K562 (cell line): ENCODE measurements around the gene HSD17B1. TPM values are rescaled to one million over a fixed set of nuclear protein-coding genes. Genes with fewer than 3 reads are reported as not detected.

Experiments
- BDP1 ChIP-seq: IDR thresholded peaks from 3 replicates; pipeline ENCODE4 v1.6.1; 2011; ENCODE audit not compliant: insufficient read length, insufficient read depth
- CBFA2T3 ChIP-seq: fragments of 450-650 bp; IDR thresholded peaks from 2 replicates; pipeline ENCODE4 v1.6.1; 2017
- EGR1 ChIP-seq: fragments of 450-650 bp; conservative IDR thresholded peaks from 2 replicates; pipeline ENCODE4 v1.6.1; 2017; ENCODE audit warnings: mild to moderate bottlenecking
- HNRNPL ChIP-seq: fragments of 200-400 bp; formaldehyde crosslinking; IDR thresholded peaks from 2 replicates; pipeline ENCODE4 v1.6.1; 2017; ENCODE audit warnings: low read depth, mild to moderate bottlenecking, low read length
- KLF6 ChIP-seq: fragments of 250-450 bp; sonication (Bioruptor Pico); IDR thresholded peaks from 2 replicates; pipeline ENCODE4 v1.4.0; 2020; ENCODE audit warnings: mild to moderate bottlenecking, moderate library complexity, borderline replicate concordance
- MCM2 ChIP-seq: fragments of 450-650 bp; IDR thresholded peaks from 2 replicates; pipeline ENCODE4 v1.6.1; 2017; ENCODE audit warnings: low read depth, mild to moderate bottlenecking
- MXI1 ChIP-seq: IDR thresholded peaks from 2 replicates; pipeline ENCODE4 v1.6.1; 2011; ENCODE audit warnings: low read depth, mild to moderate bottlenecking, improper control_type of control experiment, low read length
- MYNN ChIP-seq, 2 experiments: sonication (generic); formaldehyde crosslinking in 1 of 2; IDR thresholded peaks; 2 replicates each; pipeline versions ENCODE4 v1.5.0 to v1.6.1; 2016 to 2020; ENCODE audit warnings: antibody characterized with exemption in 1 of 2, missing genetic modification reagents in 1 of 2
- NCOA1 ChIP-seq: fragments of 450-650 bp; IDR thresholded peaks from 2 replicates; pipeline ENCODE4 v1.6.1; 2016; ENCODE audit warnings: low read depth
- PHF20 ChIP-seq: fragments of 450-650 bp; IDR thresholded peaks from 2 replicates; pipeline ENCODE4 v1.6.1; 2018; ENCODE audit not compliant: partially characterized antibody
- PML ChIP-seq: IDR thresholded peaks from 2 replicates; pipeline ENCODE4 v1.6.1; 2012; ENCODE audit warnings: low read length, inconsistent platforms
- STAT5A ChIP-seq: IDR thresholded peaks from 2 replicates; pipeline ENCODE4 v1.6.1; 2012; ENCODE audit warnings: low read length, inconsistent platforms, borderline replicate concordance
- TAL1 ChIP-seq: fragments of 450-650 bp; IDR thresholded peaks from 2 replicates; pipeline ENCODE4 v1.6.1; 2016; ENCODE audit warnings: mild to moderate bottlenecking
- TEAD1 ChIP-seq, 2 experiments: fragments of 450-650 bp in 1 of 2; sonication (generic) in 1 of 2; formaldehyde crosslinking; IDR thresholded peaks; 2 replicates each; pipeline versions ENCODE4 v1.4.0 to v1.8.0; 2020 to 2022; ENCODE audit warnings: mild to moderate bottlenecking in 2 of 2, missing genetic modification reagents in 1 of 2
- U2AF2 ChIP-seq: fragments of 200-400 bp; formaldehyde crosslinking; optimal IDR thresholded peaks from 2 replicates; pipeline ENCODE3; 2017; ENCODE audit warnings: low read depth, mild to moderate bottlenecking, low read length
- ZKSCAN1 ChIP-seq: fragments of 150-350 bp; IDR thresholded peaks from 2 replicates; pipeline ENCODE4 v1.6.1; 2016; ENCODE audit warnings: low read depth, low read length
- ZNF143 ChIP-seq: sonication (generic); formaldehyde crosslinking; IDR thresholded peaks from 2 replicates; pipeline ENCODE4 v1.9.0; 2022; ENCODE audit warnings: mild to moderate bottlenecking, missing genetic modification reagents
- ZNF175 ChIP-seq: fragments of 200-800 bp; sonication (Bioruptor generic); IDR thresholded peaks from 2 replicates; pipeline ENCODE4 v1.6.1; 2016; ENCODE audit warnings: low read depth, mild to moderate bottlenecking, missing genetic modification characterization, missing compliant biosample characterization
- ZNF780A ChIP-seq: fragments of 250-450 bp; sonication (Bioruptor Pico); IDR thresholded peaks from 2 replicates; pipeline ENCODE4 v1.5.0; 2021; ENCODE audit warnings: mild to moderate bottlenecking
- polyA plus RNA-seq, 8 experiments: library from polyadenylated mRNA; depleted of rRNA in 4 of 8; stranded (reverse) in 5 of 8; unstranded in 3 of 8; fragments of >200 nt; fragmentation: Nextera tagmentation in 2 of 8; fragmentation: Illumina TruSeq in 1 of 8; extraction: Ambion mirVana in 2 of 8; extraction: Trizol in 1 of 8; gene quantifications; 2 replicates each; pipeline versions ENCODE4 v1.2.1 to v1.2.3, GENCODE V29; 2011 to 2014; ENCODE audit warnings: inconsistent platforms in 1 of 8, missing spikeins in 1 of 8
- total RNA-seq, 7 experiments: library from RNA; depleted of rRNA in 6 of 7; stranded (reverse); fragments of >200 nt in 6 of 7; fragmentation: Illumina TruSeq in 2 of 7; extraction: Trizol in 2 of 7; gene quantifications; 2 replicates each; pipeline versions ENCODE4 v1.2.1 to v1.2.3, GENCODE V29; 2011 to 2021; ENCODE audit warnings: low replicate concordance in 1 of 7
- TF ChIP-seq, protein P1 (sequence below): fragments of 250-450 bp; sonication (Bioruptor Pico); IDR thresholded peaks from 2 replicates; pipeline ENCODE4 v1.5.0; 2021; ENCODE audit warnings: mild to moderate bottlenecking, moderate library complexity
- TF ChIP-seq, protein P2 (sequence below): fragments of 450-650 bp; formaldehyde crosslinking; IDR thresholded peaks from 2 replicates; pipeline ENCODE4 v1.4.0; 2020; ENCODE audit warnings: mild to moderate bottlenecking, mixed read lengths
- TF ChIP-seq, protein P3 (sequence below): fragments of 250-450 bp; sonication (Bioruptor Pico); IDR thresholded peaks from 2 replicates; pipeline ENCODE4 v1.8.0; 2022; ENCODE audit warnings: moderate library complexity, mild to moderate bottlenecking, inconsistent platforms
- TF ChIP-seq, protein P4 (sequence below), 2 experiments: fragments of 250-450 bp in 1 of 2; fragments of 450-650 bp in 1 of 2; sonication (Bioruptor Pico) in 1 of 2; IDR thresholded peaks; 2 replicates each; pipeline versions ENCODE4 v1.6.1 to v1.8.0; 2016 to 2021; ENCODE audit warnings: mild to moderate bottlenecking in 2 of 2, moderate library complexity in 2 of 2, missing compliant biosample characterization in 1 of 2, missing genetic modification characterization in 1 of 2

Gene HSD17B1
- total and polyA plus RNA-seq, 9 of the 15 experiments (the other 6 are each of a cell fraction or from before 2014, with no cell fraction given): 0.55 to 21.1 (median 3.6) TPM

DNA sequence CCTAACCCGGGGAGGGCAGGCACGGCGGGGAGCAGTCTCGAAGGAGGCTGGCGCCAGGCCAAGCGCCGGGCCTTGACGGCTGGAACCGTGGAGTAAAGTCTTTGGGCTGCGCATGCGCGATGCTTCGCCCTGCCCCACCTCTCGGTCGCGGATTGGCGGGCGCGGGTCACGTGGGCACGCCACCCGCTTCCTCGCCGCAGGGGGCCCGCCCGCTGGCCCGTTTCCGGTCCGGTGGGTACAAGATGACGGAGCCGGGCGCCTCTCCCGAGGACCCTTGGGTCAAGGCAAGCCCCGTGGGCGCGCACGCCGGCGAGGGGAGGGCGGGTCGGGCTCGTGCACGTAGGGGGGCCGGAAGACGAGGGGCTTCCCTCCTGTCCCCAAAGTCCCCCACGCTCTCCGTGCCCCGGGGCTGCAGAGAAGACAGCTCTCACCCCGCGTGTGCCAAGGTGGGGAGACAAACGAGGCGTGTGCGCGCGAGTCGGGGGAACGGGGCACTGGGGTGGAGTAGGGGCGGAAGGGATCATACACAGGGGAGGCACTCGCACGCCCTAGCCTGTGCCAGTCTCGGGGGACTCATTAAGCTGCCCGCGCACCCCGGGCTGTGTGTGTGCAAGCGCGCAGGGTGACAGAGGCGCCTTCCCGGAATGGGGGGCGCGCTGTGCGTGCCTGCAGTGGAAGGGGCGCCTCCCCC is 14.3 kb downstream of the HSD17B1 start, which contains the start of gene MLX (continued):
- TF ChIP-seq, protein P1, sequence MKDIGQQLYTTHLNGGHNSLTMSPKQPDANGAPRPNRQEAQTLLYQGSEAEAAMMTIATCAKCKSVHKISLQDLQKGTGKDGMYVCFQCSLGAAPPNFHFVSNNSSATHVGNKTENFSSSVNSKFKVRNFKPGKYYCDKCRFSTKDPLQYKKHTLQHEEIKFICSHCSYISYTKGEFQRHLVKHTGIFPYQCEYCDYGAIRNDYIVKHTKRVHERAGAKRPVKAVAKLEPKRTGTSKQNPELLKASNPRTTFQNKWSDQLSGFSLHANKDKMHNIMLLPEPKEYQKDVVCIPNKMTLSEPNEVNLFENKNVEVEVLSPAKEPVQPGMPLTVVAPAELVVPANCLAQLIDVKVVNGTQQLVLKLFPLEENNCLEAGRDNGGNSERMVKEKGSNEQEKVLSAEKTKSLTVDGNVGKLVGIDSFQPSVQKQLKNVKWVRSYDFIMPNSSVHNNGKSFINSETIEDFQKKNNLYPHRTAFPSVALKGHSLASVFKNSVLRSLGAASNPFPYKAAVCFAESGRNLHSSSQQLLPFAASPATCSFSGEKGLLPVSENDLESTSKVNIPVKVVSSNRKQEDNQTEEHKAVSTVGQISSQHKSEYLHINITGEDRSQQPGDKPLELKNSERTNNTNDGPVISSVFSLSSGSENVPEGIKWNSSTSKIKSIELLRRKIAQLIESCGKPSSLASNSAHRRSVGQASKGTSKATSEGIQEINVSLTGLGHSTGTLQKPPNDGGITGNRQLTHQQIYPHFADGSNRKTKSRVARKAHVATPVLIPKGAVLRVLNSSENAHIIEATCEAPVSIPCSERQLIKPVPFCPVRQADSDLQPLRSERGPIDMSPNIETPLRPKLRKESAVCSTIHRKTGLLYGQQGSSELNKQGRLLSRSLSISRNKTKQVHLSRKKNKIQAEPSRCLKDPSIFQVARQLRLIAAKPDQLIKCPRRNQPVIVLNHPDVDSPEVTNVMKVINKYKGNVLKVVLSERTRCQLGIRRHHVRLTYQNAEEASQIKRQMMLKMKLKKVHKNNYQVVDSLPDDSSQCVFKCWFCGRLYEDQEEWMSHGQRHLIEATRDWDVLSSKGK (CRISPR knock-in tag): no peak
- TF ChIP-seq, protein P2, sequence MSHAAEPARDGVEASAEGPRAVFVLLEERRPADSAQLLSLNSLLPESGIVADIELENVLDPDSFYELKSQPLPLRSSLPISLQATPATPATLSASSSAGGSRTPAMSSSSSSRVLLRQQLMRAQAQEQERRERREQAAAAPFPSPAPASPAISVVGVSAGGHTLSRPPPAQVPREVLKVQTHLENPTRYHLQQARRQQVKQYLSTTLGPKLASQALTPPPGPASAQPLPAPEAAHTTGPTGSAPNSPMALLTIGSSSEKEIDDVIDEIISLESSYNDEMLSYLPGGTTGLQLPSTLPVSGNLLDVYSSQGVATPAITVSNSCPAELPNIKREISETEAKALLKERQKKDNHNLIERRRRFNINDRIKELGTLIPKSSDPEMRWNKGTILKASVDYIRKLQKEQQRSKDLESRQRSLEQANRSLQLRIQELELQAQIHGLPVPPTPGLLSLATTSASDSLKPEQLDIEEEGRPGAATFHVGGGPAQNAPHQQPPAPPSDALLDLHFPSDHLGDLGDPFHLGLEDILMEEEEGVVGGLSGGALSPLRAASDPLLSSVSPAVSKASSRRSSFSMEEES (CRISPR knock-in tag): peak; percentile 98
- TF ChIP-seq TAL1 (no peak), MCM2 (no peak), NCOA1 (no peak), STAT5A (no peak), HNRNPL (peak; percentile 88), ZNF143 (CRISPR knock-in tag) (no peak), ZKSCAN1 (no peak), TEAD1 (CRISPR knock-in tag; IDR thresholded peaks at IDR 0.05) (0 out of 4 replicates have a peak, but pooled peaks of 1 of the 2 experiments have one; percentile 20), EGR1 (peak; percentile 47; the same call in 1 of the 2 replicates), PML (peak; percentile 32; the same call in 1 of the 2 replicates), KLF6 (CRISPR knock-in tag) (no peak), U2AF2 (no peak), CBFA2T3 (no peak), MXI1 (peak; percentile 89), ZNF175 (CRISPR knock-in tag) (no peak), MYNN (IDR thresholded peaks at IDR 0.05) (no peak; the same call in 1 of the 2 replicates), MYNN (CRISPR knock-in tag; IDR thresholded peaks at IDR 0.05) (no peak), BDP1 (no peak), PHF20 (no peak), ZNF780A (CRISPR knock-in tag) (no peak)
- TF ChIP-seq, protein P3, sequence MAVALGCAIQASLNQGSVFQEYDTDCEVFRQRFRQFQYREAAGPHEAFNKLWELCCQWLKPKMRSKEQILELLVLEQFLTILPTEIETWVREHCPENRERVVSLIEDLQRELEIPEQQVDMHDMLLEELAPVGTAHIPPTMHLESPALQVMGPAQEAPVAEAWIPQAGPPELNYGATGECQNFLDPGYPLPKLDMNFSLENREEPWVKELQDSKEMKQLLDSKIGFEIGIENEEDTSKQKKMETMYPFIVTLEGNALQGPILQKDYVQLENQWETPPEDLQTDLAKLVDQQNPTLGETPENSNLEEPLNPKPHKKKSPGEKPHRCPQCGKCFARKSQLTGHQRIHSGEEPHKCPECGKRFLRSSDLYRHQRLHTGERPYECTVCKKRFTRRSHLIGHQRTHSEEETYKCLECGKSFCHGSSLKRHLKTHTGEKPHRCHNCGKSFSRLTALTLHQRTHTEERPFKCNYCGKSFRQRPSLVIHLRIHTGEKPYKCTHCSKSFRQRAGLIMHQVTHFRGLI (CRISPR knock-in tag): no peak
- TF ChIP-seq, protein P4, sequence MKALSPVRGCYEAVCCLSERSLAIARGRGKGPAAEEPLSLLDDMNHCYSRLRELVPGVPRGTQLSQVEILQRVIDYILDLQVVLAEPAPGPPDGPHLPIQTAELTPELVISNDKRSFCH (CRISPR knock-in tag; IDR thresholded peaks at IDR 0.05): no peak
- TF ChIP-seq, protein P4 (tag; IDR thresholded peaks at IDR 0.05): no peak
